Measurements from ENCODE around the gene ANKRD11.
"Not testable (repeated sequence)": the region's sequence is repeated elsewhere in the genome, so short reads cannot be mapped to it uniquely, and the experiment has no call there.

The ANKRD11 gene

DNA sequence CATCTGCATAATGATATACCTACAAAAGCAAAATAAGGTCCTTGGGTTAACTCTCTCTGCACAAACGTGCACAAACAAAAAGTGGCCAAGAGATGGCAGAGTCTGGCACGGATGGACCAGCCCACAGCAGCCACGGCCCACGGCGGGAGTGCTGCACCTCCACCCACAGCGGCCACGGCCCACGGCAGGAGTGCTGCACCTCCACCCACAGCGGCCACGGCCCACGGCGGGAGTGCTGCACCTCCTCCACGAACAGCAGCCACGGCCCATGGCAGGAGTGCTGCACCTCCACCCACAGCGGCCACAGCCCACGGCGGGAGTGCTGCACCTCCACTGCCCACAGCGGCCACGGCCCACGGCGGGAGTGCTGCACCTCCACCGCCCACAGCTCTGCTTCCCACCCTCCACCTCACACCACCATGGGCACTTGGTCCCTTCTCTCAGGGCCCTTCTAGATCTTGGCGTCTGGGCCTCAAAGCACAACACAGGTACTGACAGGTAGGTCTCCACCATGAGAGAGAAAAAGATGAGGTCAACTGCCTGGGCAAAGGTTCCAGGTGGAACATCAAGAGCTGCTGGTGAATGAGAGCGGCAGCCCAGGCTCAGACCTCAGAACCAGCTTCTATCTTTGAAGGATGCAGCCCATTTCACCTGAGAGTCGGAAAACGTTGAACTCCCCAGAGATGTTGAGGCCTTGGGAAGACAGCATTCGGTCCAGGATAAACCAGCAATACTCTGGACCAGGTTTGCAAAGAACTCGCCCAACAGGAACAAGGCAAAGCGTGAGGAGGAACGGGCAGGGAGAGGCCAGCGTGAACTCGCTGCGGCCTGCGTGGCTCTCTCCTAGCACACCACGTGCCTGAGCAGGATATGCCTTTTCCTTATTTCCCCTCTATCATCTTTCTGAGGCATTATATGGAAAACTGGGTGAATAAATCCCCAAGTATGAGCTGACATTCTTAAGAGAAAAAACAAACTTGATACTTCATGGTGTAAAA is 148.4 kb downstream of the ANKRD11 start:
- DNase-seq, result no peak

DNA sequence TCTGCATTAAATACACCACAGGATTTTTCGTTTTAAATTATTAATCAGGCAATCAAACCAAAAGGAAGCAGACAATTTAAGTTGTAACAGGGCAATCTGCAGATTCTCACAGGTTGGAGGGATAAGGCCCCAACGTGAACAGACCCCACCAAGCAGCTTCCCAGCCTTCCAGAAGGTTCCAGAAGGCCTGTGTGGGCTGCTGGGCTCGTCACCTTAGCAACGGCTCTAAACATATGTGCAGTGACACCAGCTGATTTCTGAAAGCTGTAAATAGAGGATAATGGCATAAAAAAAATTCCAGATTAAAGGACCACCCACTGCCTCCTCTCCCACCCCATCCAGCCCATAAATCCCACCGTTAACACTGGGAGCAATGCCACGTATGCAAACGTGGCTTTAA is 149.1 kb downstream of the ANKRD11 start:
- no peak for DNase-seq

DNA sequence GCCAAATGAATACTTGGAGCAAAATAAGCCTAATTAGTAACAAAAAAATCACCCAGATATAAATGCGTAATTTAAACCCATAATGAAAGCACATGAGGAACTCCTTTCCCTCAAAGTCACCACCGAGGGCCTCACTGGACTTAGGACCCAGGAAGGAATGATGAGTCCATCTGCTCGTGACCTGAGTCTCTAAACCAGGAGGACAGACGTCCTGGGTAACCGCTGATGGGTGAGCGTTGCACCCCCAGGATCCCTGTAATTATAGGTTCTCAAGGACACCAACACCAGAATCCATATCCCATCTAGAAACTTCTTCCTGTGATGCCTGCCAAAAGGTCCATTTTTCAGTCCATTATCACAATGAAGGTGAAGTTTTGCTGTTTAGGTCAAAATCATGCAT is 151.5 kb downstream of the ANKRD11 start:
- no peak for DNase-seq

DNA sequence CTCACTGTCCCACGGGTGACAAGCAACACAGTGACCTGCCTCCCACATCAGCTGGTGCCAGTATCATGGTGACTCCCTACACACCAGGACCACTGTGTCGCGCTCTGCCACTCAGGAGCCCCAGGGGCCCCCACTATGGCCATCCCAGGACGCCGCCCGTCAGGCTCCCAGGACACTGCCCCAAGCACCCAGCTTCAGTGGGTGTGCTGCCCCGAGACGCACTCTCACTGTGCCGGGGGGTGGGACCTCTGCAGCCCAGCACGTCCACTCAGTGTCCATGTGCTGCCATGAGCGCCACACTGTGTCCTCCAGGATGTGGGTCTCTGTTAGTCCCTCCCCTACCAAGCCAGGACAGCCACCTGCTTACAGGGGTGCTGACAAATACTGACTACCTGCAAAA is 152.4 kb downstream of the ANKRD11 start:
- DNase-seq, result no peak

DNA sequence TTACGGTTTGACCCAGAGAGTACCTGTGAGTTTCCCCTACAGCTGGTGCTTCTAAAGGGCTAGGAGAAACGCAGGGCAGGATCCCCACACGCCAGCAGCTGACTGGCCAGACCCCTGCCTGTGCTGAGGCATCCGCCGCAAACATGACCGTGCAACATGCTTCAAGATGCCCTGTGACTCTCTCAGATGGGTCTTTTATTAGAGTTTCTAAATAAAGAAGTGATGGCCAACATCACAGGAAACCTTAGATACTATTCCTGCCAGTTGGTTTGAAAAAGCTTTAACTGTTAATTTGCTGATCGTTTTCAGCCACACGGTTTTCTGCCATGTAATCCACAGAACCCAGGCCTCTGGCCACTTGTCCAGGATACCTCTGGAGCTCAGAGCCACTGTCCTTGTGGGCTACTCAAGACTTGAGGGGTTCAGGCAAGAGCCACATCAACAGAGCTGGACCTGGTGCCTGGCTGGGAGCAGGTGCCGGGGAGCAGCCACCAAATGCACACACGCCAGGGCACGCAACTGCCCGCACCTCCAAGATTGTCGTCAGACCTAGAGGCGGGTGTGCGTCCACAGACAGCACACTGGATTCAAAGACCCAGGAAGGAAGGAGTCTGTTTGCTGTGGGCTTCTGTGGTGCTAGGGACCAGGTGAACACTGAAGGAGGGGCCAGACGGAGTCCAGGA is 154.4 kb downstream of the ANKRD11 start:
- DNase-seq, result no peak

DNA sequence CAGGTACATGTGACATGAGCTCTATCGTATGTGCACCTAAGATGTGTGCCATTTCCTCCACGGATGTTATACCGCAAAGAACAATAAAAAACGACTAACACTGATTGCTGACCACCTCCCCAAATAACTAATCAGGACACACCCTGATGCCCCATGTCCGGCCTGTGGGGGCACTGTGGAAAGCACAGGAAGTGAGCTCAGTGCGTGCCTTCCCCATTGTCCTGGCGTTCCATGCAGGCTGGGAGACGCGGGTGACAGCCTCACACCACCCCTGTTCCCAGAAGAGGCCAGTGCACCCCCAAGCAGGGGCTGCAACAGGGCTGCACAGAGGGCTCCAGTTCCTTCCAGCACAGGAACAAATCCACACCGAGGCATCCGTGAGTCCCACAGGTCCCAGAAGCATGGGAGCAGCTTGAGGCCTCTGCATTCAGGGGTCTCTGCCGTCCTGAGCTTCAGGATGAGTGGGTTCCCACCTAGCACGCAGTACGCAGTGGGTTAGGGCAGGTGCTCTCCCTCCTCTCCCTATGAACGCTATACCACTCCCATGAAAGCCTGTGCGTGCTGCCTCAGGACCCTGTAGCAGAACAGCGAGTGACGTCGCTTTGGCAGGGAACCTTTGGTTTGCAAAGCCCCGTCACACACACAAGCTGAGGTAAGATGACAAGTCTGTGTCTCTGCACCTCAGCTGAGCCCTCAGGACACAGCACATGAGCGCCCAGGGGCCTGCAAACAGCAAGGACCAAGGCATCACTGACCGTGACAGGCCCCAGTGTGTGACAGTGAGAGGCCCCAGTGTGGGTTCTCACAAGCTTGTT is 155.2 kb downstream of the ANKRD11 start:
- no peak for DNase-seq

DNA sequence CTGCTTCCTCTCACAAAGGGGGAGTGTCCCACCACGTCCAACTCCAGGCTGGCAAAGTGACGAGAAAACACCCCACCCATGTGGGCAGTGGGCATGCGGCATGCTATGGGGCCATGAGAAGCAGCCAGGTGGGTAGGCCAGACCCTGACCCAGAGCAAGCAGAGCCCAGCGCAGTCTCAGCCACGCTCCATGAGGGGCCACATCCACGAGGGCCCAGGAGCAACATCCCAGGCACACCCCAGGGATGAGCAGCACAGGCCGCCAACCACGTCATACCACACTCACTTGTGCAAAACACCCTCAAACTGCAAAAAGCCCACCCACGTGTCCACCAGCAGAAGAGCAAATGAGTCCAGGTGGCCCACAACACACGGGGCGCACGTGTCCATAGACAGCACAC is 155.9 kb downstream of the ANKRD11 start:
- DNase-seq, result no peak

DNA sequence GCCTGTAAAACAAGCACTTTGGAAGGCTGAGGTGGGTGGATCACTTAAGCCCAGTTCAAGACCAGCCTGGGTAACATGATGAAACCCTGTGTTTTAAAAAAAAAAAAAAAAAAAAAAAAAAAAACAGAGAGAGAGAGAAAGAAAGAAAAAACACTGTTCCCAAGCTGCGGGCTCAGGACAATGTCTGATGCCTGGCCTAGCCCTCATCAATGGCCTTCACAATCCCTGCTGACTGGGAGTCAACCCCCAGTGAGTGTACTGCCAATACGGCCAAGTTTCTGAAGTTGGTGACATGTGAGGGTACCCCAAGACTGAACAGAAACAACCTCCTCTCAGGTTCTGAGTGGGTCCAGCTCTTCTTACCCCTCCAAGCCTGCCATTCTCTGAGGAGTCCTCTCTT is 156.3 kb downstream of the ANKRD11 start:
- no peak for DNase-seq

DNA sequence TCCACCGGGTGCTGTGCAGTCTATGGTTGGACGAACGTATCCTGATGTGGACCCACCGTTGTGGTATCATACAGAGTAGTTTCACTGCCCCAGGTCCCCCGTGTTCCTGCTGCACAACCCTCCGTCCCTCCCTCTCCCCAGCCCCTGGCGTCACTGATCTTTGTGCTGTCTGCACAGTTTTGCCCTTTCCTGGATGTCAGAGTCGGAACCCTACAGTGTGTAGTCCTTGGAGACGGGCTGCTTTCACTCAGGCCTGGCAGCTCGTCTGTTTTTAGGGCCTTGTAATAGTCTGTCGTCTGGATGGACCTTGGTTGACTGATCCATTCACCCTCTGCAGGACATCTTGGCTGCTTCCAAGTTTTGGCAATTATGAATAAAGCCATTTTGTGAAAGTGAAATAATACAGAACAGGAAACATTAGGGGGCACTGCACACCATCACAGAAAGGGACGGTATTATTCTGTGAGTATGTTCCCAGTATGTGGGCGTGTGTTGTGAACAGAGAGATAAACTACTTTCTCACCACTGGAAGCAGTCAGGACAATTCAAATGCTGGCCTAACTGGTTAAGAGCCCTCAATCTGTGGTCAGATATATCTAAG is 156.9 kb downstream of the ANKRD11 start:
- not testable (repeated sequence) for DNase-seq

DNA sequence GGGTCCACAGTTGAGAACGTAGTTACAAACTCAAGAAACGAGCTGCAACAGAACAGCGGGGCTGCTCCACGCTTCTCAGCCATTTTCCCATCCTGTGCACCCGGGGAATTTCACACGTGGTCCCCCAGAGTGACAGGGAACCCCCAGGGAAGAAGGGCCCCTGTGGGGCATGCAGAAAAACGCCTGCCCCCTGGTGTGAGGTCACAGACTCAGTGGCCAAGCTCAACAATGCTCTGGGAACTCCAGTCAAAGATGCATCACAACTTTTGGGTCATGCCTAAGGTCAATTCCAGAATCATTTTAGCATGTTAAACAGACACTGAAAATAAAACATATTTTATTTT is 157.5 kb downstream of the ANKRD11 start:
- DNase-seq, result no peak

DNA sequence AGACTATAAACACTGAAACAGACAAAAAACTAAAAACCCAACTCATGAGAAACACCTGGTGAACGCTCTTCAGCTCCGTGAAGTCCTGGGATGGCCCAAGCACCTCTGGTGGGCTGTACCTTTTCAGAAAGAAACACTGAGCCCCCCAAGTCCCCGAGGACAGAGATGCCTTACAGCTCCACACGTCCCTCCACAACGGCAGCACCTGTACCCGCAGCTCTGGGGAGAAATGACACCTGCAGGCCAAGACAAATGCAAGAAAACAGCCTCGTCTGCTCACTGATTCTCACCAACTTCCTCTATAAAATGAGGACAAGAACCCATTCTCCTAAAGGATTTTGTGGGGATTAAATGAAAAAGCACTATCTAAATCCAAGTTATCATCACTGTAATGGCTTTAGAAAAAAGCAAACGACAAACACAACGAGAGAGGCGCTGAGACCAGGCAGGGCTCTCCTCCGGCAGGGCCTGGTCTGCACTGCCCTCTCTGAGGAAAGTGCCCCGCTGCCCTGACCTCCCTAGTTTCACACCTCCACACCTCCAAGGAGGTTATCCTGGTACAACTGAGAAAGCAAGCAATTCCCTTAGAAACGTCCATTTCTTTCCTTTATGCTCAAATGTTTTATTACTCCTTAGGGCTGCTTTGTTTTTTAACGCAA is 158.0 kb downstream of the ANKRD11 start:
- no peak for DNase-seq

DNA sequence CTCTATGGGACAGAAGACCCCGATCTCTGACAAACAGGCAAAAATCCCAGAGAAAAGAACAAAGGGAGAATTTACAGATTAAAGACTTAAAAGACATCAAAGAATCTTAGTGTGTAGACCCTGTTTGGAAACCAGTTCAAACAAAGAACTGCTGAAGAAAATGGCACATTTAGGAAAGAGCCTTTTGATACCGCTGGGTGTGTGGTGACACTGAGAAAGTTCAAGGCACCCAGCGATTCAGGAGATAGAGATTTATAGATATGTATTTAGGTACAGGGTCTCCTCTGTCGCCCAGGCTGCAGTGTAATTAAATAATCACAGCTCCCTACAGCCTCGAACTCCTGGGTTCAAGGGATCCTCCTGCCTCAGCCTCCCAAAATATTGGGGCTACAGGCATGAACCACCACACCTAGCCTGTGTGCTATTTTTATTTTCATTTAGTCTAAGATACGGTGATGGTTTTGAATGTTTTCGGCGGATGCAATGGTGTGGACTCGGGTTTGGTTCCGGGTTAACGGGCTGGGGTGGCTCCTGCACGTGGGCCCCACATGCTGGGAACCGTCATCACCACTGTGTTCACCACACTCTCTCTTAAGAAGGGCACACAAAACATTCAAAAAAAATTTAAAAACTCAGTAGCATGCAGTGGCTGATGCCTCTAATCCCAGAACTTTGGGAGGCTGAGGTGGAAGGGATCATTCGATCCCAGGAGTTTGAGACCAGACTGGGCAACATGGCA is 158.8 kb downstream of the ANKRD11 start:
- DNase-seq, result no peak

DNA sequence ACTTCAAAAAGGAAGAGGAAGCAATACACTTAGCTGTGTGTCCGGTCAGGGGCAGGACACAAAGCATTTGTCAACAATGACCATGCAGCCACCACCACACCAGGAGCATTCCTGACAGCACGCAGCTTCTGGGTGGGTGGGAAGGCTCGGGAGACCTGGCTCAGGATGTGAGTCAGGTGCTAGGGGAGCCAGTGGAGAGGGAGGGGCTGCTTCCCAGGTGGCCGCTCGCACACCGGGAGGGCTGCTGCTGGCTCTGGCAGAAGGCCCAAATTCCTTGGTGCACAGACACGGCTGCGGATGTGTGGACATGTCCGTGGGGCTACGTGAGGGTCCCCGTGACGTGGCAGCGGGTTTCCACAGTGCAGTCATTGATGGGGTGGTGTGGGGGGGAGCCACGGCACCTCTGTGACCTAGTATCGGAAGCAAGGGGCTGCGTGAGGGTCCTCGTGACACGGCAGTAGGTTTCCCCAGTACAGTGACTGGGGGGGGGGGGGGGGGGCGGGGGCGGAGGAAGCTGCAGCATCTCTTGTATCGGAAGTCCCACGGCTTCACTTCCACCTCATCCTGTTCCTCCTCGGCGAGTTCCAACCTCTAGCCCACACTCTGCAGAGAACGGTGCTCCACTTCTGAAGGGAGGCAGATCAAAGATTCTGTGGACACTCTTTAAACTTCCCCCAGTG is 160.0 kb downstream of the ANKRD11 start:
- no peak for DNase-seq

DNA sequence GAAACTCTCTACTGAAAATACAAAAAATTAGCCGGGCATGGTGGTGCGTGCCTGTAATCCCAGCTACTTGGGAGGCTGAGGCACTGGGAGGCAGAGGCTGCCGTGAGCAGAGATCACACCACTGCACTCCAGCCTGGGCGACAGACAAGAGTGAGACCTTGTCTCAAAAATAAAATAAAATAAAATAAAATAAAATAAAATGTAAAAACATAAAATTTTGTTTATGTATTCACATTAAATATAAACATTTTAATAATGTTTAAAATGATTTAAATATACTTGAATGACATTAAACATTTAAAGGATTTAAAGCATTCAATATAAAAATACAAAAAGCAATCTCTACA is 160.6 kb downstream of the ANKRD11 start:
- DNase-seq, result not testable (repeated sequence)

DNA sequence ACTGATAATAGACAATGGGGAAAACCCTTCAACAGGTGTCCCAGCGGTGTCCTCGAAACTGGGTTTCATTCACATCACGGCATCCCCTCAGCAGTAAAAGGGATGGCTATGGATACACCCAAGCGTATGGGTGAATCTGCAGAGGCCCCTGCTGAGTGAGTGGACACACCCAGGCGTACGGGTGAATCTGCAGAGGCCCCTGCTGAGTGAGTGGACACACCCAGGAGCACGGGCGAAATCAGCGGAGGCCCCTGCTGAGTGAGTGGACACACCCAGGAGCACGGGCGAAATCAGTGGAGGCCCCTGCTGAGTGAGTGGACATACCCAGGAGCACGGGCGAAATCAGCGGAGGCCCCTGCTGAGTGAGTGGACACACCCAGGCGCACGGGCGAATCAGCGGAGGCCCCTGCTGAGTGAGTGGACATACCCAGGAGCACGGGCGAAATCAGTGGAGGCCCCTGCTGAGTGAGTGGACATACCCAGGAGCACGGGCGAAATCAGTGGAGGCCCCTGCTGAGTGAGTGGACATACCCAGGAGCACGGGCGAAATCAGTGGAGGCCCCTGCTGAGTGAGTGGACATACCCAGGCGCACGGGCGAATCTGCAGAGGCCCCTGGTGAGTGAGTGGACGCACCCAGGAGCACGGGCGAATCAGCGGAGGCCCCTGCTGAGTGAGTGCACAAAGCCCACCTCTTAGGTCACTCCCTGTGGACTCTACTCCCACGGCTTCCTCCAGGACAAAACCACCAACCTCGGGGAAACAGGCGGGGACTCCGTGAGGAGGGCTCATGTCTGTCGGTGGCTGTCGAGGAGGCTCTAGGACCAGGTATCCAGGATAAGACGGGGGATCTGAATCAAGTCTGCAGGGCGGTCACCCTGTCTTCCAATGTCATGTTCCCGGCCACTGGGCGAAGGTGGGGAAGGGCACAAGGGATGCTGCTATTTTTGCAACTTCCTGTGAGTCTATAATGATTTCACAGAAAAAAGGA is 161.7 kb downstream of the ANKRD11 start:
- DNase-seq, result not testable (repeated sequence)

DNA sequence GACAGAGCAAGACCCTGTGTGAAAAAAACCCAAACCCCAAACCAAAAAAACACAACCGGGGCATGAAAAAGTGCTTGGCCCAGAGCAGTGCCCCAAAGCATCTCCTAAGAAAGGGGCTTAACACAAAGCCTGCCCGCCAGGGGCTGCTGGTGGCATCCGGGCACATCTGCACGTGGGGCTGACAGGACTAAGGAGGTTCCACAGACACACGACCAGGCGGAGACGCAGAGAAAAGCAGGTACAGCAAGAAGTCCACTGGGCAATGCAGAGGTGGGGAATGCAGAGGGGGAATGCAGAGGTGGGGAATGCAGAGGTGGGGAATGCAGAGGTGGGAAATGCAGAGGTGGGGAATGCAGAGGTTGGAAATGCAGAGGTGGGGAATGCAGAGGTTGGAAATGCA is 163.6 kb downstream of the ANKRD11 start:
- no peak for DNase-seq

DNA sequence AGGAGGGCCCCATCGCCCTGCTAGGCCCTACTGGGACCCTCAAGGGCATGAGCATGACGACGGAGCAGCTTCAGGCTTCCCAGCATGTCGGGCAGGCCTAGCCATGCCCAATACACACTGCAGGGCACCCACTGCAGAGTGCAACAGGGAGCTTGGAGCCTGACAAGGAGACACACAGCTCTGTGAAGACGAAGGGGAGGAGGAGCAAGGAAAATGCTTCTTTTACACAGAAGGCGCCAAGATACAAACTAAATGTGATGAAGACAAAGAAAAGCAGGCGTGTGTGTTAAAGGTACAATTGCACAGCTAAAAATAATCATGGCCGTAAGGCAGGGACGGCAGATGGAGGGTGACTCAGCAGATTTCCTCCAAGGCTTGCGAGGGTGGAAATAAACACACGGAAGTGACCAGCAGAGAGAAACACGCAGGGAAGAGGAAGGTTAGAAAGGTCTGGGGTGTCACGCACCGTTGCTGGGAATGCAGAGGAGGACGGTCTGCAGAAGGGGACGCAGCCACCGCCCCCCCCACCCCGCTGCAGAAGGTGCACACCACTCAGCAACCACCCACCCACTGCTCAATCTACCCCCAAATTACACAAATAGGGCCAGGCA is 164.4 kb downstream of the ANKRD11 start:
- no peak for DNase-seq

DNA sequence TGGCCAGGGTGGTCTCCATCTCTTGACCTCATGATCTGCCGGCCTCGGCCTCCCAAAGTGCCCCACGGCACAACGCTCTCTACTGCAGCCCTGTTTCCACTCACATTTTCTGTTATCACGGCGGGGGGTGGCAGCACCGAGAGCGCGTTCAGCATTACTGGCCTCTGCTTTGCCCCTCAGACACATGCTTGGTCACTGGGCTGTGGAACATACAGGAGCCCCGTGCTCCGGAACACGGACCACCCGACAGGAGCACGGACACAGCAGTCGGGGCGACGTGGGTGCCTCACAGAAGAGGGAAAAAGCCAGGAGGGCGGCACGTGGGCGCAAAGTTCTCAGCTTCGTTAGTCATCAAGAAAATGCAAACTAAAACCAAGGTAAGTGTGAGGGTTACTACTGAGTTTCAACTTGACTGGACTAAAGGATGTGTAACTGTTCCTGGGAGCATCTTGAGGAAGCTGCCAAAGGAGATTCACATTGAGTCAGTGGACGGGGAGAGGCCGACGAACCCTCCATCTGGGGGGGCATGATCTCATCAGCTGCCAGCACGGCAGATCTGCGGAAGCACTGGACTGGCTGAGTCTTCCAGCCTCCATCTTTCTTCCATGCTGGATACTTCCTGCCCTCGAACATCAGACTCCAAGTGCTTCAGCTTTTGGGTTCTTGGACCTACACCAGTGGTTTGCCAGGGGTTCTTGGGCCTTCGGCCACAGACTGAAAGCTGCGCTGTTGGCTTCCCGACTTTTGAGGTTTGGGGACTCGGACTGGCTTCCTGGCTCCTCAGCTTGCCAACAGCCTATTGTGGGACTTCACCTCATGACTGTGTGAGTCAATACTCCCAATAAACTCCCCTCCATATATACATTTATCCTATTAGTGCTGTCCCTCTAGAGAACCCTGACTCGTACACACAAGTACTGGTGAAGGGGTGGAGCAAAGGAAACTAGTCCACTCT is 166.0 kb downstream of the ANKRD11 start:
- DNase-seq, result no peak
